Muscle of back (tissue), 11 donors: Measurements from ENCODE around the gene INPPL1. TPM values are rescaled to one million over a fixed set of nuclear protein-coding genes. Genes with fewer than 3 reads are reported as not detected.

ENCODE experiments used
- DNase-seq, 3 donors: peaks; one replicate each; pipeline versions ENCODE4 v3.0.0 to v3.0.0-alpha.2; 2013
- polyA plus RNA-seq, 10 donors: library from polyadenylated mRNA; unstranded; fragments of 120-200 nt; gene quantifications; one replicate each; pipeline ENCODE4 v1.2.1, GENCODE V29; 2013; ENCODE audit not compliant: insufficient read length in 10 of 10

The INPPL1 gene
- polyA plus RNA-seq, 10 donors, result 109 to 182 (median 141) TPM

- no peak for DNase-seq
Measured at GRCh38 chr11:72231396-72232259, 7.1 kb downstream of the INPPL1 start.

- no peak for DNase-seq
Measured at GRCh38 chr11:72232260-72233055, 7.9 kb downstream of the INPPL1 start.

GRCh38 chr11:72233056-72233772 is 8.6 kb downstream of the INPPL1 start:
- no peak for DNase-seq

GRCh38 chr11:72233773-72234513 is 9.4 kb downstream of the INPPL1 start:
- DNase-seq, result no peak

GRCh38 chr11:72234514-72234830 is 9.9 kb downstream of the INPPL1 start:
- no peak for DNase-seq

- no peak for DNase-seq
Measured at GRCh38 chr11:72234920-72235319, 10.4 kb downstream of the INPPL1 start.

GRCh38 chr11:72235351-72236057 is 10.9 kb downstream of the INPPL1 start:
- no peak for DNase-seq

- DNase-seq, result no peak
Measured at GRCh38 chr11:72236083-72236697, 11.6 kb downstream of the INPPL1 start.

GRCh38 chr11:72236774-72237111 is 12.2 kb downstream of the INPPL1 start:
- DNase-seq, result no peak

- no peak for DNase-seq
Measured at GRCh38 chr11:72237112-72237931, 12.8 kb downstream of the INPPL1 start.

- peak in 2 of 3 donors; percentile 30 to 57 for DNase-seq
Measured at GRCh38 chr11:72238040-72238450, 13.5 kb downstream of the INPPL1 start.

- DNase-seq, result no peak
Measured at GRCh38 chr11:72238492-72239312, 14.1 kb downstream of the INPPL1 start.

GRCh38 chr11:72239313-72239848 is 14.8 kb downstream of the INPPL1 start:
- DNase-seq, result peak in 2 of 3 donors; percentile 28 to 61

GRCh38 chr11:72239849-72240460 is 15.4 kb downstream of the INPPL1 start:
- DNase-seq, result peak in 2 of 3 donors; percentile 55 to 73

GRCh38 chr11:72240461-72241290 is 16.1 kb downstream of the INPPL1 start:
- DNase-seq, result peak in 1 of 3 donors; percentile 62

- no peak for DNase-seq
Measured at GRCh38 chr11:72241291-72241781, 16.8 kb downstream of the INPPL1 start.

- no peak for DNase-seq
Measured at GRCh38 chr11:72242141-72242540, 17.6 kb downstream of the INPPL1 start.
